CD4-positive, alpha-beta T cell treated with Interleukin-1 beta for 1 hour (primary cell): ENCODE measurements around the gene CERS6.
A peak's percentile ranks its signal among the peaks of the same experiment; 100 is the strongest.
"Not testable (repeated sequence)": the region's sequence is repeated elsewhere in the genome, so short reads cannot be mapped to it uniquely, and the experiment has no call there.

ENCODE experiments used
- DNase-seq, 2 donors: peaks; one replicate each; pipeline ENCODE4 v3.0.0-alpha.2; 2020 to 2022

The CERS6 gene

DNA sequence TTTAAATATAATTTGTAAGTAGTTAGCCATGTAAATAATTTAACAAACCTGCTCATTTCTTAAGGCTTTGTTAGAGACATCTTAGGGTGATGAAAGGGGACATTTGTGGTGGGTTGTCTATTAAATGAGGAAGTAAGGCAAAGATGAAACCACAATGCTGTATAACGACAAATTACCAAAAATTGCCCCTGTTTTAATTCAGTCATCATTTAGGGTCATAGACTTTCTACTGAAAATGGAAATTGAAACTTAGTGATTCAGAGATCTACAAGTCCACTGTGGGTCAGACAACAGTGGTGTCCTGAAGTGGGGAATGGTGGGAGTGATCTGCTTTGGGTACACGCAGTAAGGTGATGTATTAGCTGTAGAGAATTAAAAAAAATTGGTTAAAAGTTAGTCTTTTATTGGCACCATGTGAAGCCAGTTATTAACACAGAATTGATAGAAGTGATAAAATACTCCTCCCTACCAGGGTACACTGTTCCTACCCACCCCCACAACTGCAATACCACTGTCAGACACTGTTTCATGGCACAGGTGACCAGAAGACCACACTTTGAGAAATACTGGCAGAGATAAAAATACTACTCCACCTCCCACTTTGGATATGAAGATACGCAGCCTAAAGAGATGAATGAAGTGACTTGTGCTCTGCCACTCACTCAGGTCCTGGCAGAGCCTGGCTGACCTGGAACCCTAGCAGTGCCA, 13.4 kb downstream of the CERS6 start:
- DNase-seq: no peak

DNA sequence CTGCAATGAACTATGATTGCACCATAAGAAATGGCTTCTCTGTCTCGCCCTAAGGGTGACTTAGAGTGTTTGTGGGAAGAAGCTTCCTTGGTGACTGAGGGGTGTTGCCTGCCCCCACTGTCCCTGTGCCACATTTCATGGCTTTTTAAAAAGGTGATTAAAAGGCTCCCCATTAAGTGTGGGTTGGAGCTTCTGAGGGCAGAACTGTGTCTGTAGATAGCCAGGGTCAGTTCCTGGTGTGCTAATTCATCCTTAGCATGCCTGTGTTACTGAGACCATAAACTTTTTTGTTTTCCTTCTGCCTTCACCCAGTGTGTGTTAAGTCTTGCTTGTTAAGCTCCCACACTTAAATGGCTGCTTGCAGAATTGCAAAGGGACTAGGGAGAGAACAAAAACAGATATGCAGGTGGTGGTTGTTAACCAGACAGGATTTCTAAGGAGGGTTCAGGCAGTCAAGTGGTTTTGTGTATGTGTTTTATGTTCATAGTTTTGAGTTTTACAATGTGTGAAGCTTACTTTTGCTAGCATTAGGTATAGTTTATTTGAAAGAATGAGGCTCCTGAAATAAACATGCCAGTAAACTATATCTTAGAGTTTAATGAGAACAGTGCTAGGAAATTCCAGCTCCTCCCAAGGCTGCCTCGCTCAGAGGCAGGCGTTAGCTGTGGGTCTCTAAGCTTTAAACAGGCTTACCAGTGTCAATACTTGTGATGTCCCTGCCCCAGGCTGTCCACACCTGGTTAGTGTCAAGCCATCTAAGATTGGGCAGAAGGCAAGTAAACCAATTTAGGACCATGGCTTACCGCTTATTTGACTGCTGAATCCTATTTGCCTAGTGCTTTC, 14.5 kb downstream of the CERS6 start:
- DNase-seq: no peak

DNA sequence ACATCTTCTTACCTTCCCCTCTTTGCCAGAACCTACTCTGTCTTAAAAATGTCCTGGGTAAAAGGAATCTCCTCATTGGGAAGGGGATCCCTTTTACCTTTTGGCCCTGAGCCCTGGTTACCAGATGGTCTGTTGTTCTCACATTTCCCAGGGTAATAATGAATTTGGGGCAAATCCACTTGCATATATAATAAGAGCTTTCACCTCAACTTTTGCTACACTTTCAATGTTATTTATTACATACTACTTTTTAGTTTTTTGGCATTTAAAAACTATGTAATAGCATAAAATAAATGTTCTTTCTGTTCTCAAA, 15.0 kb downstream of the CERS6 start:
- DNase-seq: no peak

DNA sequence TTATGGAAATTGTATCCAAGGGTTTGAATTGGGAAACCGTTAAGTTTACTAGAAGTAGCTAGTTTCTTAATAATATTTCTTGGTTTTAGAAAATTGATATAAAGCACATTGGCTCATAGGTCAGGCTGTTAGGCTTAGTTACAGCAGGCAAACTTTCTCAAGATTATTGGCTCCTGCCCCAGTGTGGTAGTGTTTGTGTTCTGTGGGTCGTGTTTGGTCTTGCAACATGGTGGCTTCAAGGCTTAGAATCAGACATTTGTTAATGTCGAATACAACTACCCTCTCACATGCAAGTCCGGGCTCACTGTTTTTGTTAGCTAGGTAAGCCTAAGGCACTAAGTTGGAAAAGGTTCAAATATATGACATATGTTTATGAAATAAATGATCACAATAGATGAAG, 19.6 kb downstream of the CERS6 start:
- no peak for DNase-seq

DNA sequence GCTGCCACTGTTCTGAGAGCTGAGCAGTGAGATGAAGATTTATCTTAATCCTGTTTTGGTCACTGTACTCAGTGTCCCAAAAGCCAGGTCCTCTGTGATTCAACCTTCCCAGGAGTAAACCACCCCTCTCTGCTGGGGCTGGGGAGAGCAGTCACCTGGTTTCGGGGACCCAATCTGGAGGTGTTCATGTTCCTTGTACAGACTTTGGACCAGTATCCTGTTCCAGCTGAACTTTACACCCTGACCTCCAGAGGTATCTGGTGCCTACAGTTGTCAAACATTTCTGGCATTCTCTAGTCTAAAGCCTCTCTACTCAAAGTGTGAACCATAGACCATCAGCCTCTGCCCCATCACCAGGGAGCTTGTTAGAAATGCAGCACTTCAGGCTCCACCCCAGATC, 22.1 kb downstream of the CERS6 start:
- DNase-seq: no peak

DNA sequence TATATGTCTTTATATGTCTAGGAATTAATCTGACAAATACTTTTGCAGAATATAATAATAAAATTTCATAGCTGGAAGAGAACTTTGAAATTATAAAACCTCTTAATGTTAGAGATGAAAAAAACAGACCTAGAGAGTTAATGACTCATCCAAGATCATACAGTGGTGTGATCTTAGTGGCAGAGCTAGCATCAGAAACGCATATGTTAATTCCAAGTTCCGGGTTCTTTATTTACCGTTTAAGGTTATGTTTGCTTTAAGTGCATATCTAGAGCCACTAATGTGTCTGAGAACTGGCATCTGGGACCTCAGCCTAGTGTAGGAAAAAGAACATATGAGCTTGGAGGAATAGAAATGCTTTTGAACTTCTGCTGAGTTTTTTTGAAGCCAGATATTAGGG, 24.3 kb downstream of the CERS6 start:
- DNase-seq: no peak

DNA sequence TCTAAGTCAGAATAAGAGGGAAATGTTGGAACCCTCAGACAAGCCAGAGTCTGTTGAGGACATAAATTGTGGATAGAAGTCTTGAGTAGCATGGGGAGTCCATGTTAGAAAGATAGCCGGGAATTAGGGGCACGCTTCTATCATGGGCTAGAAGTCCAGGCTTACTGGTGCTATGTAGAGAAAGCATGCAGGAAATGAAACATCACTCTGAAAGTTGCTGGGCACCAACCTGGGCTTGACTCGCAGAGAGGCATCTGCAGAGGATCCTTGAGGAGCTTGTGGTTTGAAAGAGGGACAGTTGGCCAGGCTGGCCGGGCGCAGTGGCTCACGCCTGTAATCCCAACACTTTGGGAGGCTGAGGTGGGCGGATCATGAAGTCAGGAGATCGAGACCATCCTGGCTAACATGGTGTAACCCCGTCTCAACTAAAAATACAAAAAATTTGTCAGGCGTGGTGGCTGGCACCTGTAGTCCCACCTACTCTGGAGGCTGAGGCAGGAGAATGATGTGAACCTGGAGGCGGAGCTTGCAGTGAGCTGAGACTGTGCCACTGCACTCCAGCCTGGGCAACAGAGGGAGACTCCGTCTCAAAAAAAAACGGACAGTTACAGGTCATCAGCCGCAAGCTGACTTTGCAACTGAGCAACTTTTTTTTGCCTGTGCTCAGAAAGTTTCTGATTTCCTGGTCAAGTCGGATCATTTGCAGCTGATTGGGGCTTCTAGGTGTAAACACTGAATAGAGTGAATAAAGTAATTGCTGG, 24.9 kb downstream of the CERS6 start:
- no peak for DNase-seq

DNA sequence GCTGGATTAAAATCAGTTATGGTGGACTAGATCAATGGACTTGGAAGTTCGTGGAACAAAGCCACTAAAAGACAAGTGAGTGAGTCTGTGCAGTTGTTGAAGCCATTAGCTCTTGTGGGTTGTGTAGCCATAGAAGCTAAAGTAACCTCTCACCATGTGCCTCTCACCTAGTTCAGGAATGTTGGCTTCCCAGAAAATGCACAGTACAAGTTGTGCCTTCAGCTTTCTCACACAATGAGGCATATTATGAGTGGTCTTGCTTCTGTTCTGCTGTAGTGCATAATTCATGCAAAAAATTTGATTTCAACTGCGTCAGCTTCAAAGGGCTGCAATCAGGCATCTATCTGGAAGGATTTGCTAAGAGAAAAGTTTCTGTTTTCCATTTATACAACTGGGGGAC, 26.2 kb downstream of the CERS6 start:
- no peak for DNase-seq

DNA sequence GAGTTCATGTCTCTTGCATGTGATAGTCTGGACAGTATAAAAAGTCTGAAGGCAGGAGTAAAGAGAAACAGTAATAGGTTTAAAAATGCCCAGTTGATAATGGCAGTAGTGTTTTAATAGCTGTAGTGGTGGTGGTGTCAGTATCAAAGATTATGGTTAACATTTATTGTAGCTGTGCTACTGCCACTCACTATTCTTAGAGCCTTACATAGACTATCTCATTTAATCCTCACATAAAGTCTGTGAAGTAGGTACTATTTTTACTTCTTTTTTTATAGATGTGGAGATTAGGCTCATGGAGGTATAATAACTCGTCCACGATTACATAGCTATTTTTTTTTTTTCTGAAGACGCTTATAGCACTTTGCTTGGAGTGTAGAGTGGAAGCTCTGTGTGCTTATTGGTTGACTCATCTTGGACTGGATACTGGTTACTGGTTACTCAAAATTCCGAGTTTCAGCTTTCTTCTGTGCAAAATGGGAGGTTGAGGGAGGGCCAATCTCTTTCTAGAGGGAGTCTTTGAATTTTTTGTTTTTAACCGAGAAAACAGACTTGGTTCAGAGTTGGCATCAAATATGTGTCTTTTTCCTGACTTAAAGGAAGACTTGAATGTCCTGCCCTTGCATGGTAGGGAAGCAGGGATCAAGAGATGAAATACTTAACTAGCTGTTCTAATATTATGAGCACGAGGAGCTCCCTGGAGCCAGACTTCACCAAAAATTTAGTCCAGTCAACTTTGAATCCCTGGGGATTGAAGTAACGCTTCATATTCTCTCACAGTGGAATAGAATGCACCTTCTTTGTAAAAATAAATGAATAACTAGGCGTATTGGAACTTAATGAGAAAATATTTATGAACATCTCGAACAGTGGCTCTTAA, 27.1 kb downstream of the CERS6 start:
- no peak for DNase-seq

DNA sequence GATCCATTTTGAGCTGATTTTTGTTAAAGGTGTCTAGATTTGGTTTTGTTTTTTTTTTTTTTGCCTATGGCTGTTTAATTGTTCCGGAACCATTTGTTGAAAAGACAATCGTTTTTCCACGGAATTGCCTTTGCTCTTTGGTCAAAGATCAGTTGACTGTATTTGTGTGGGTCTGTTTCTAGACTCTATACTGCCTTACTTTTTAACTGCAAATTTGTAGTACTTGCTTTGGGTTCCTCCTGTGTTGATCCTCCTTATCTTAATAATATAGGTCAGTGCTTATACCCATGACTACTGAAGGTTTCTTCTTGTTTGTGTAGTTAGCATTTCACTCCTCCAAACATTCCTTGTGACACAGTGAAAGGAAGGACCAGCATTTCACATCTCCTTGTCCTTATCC, 30.4 kb downstream of the CERS6 start:
- no peak for DNase-seq

DNA sequence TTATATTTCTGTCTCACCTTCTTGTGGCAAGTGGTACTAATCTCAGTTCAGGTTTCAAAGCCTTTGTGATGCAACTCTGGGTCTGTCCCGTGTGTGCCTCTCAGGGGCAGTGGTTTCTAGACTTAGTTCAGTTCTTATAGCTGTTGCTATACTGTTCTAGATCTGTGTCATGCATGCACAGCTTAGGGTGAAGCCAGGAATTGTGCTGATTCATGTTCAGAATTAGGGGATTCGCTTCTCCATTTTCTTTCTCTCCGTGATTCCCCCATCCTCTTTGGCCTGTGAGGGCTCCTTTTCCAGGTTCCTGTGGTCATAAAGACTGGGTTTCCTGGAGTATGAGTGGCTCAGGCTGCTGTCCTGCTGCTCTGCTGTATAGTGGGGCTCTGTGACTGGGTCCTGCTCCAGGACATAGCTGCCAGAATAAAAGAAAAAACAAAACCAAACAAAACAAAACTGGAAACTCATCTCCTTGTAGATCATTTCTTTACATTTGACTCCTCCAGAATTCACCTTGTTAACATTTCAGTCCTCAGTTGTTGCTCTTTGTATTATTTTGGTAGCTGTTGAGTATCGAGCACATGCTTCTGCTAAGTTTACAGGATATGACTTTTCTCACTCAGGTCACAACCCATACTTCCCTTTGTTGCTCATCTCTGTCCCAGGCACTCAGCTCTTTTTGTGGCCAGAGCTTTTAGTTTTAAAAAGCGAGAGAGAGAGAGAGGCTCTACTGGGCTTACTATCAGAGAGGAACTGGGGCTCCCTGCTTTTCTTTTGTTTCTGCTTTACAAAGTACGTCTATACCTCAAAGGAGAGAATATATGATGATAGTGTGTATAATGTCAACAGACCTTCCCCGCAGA, 34.2 kb downstream of the CERS6 start:
- peak; percentile 12 to 20 for DNase-seq

DNA sequence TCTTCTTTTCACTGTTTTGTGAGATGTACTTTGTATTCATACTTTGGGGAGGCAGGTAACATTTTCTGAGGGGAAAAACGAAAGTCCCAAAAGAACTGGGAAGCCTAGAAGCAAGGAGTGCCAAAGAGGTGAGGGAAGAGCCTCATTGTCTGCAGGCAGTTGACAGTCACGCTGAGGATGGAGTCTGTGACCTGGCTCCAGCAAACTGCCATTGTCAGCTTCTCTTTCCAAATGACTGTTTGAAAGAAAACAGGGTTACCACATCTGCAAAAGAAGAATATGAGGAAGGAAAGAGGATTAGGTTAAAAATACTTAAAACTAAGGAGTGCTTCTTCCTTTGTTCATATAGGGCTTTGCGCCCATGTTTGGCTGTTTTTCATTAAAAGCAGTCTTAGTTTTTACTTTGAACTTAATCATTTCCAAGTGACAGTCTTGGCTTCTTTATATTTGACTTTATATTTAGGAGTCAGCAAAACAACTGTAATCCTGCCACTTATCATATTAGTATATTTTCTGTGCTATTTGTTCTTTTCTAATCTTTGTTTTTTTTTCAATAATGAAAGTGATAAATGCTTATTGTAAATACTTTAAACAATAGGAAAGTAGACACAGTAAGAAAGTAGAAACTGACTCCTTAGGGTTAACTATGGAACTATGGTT, 35.0 kb downstream of the CERS6 start:
- DNase-seq: peak in 1 of 2 donors; percentile 2

DNA sequence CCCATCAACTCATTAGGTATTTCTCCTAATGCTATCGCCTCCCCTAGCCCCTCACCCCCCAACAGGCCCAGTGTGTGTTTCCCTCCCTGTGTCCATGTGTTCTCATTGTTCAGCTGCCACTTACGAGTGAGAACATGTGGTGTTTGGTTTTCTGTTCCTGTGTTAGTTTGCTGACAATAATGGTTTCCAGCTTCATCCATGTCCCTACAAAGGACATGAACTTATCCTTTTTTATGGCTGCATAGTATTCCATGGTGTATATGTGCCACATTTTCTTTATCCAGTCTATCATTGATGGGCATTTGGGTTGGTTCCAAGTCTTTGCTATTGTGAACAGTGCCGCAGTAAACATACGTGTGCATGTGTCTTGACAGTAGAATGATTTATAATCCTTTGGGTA, 35.7 kb downstream of the CERS6 start:
- DNase-seq: not testable (repeated sequence)

DNA sequence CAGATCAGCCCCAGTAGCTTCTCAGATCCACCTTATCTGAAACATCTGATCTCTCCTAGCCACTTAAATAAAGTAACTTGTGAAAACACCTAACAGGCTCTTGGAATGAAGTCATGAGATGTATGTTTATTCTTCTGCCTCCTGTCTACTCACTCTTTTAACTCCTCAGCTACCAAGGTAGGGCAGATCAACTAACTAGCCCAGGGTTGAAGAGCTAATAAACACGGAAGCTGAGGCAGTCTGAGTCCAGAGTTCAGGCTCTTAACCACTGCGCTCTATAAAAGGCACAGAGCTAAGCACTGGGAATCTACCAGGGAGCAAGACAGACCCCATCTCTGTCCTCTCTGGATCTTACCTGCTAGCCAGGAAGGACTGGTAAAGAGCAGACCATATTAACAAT, 37.1 kb downstream of the CERS6 start:
- DNase-seq: not testable (repeated sequence)

DNA sequence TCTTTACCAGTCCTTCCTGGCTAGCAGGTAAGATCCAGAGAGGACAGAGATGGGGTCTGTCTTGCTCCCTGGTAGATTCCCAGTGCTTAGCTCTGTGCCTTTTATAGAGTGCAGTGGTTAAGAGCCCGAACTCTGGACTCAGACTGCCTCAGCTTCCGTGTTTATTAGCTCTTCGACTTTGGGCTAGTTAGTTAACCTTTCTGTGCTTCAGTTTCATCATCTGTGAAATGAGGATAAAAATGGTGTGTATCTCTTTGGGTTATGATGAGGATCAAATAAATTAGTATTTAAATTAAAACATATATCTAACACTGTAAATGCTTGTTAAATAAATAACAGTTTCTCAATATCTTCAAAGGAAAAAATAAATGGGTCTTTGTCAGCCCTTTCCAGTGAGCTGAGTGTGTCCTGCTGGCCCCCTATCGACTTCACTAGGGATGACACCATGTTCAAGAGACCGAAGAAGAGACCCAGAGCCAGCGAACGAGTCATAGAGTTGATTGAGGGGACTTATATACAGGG, 38.2 kb downstream of the CERS6 start:
- DNase-seq: no peak

DNA sequence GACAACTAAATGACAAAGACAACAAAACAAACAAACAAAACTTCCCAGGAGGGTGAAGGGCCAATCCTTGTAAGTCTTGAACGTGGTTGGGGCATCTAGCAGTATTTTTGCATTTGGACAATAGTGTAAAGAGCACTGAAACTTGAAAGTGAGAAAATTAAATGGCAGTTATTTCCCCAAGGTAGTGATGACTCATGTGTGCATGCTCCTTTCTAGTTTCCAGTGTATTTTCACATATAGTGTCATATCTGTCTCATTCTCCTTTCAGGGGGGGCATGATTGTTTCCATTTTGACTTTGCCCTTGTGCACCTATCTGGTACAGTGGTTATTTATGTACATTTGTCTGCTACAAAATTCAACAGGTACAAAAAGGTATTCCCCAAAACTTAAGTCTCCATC, 39.5 kb downstream of the CERS6 start:
- no peak for DNase-seq

DNA sequence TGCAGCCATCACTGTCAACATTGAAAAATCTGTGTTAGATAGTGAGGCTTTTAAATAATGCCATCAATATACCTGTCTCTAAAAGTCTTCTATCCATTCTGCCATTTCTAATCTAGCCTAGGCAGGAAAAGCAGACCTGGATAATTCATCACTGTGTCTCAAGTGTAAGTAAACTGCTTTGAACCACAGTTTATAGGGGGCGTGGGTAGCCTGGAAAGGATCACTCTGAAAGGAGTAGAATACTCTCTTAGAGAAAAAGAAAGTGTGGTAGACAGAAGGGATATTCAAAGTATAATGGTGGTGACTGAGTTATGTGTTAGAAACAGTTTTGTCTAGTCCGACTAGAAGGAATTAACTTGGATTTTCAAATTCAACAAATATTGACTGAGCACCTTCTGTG, 40.8 kb downstream of the CERS6 start:
- no peak for DNase-seq

DNA sequence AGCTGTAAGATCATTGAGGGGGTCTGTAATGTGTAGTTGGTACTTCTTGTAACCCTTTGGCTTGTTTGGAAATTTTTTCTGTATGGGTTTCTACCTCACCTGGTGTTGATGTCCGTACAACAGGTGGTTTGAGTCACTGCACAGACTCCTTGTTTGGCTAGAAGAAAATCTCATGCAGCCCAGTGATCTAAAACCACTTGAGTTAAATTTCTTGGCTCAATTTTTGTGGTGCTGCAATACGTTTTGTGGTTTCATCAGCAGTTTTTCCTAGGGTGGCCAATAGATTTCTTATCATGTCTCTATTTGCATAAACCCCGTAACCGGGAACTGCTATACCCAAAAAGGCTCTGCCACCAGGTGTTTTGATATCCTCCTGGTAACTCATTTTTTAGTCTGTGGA, 43.4 kb downstream of the CERS6 start:
- no peak for DNase-seq

DNA sequence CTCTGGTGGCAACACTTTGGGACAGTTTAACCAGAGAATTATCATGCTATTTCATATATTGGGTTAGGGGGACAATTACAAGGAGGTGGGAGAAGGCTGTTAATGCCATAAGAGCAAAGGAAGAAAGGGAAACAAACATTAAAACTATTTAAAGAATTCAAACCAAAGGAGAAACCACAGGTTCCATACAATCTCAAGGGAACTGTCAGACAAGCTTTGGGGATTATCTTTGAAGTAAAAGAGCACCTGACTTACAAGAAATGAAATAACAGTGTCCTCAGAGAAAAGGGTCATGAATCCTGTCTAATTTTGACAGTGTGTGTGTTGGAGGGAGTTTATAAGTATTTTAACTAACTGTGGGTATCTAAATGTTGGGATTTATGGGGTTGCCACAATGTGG, 44.4 kb downstream of the CERS6 start:
- DNase-seq: no peak

DNA sequence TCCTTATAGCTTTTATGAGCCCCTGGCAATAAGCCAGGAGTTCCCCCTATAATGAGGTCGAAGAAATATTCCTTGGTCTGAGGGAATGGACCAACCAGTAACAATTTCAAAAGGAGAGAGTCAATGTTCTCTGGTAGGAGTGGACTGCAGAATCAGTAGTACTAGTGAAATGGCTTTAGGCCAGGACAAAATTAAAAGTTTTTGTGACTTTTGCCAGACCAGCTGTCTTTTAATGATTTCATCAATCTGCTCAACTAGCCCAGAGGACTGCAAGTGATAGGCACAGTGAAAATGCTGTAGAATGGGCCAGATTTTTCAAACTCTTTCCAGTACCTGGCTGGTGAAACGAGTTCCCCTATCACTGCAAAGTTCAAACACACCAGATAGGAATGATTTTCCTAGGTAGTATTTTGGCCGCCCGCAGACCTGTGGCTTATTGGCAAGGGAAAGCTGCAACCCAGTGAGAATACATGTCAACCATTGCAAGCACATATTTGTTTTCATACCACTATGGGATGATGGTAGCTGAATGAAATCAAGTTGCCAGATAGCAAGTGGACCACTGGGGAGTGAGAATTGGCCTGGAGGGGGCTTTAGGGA, 45.5 kb downstream of the CERS6 start:
- no peak for DNase-seq

DNA sequence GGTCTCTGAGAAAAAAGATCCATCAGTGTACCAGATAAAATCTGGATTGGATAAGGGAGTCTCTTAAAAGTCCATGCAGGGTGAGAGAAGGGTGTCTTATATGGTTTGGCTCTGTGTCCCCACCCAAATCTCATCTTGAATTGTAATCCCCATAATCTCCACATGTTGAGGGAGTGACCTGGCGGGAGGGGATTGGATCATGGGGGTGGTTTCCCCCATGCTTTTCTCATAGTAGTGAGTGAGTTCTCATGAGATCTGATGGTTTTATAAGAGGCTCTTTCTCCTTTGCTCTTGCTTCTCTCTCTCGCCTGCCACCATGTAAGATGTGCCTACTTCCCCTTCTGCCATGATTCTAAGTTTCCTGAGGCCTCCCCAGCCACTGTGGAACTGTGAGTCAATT, 46.8 kb downstream of the CERS6 start:
- DNase-seq: not testable (repeated sequence)
